Nephron (organoid): ENCODE data around the gene CACNA2D1.
A peak's percentile ranks its signal among the peaks of the same experiment; 100 is the strongest.

Experiments used
- H3K27ac Mint-ChIP-seq, 3 experiments: 2 replicates each; pipeline ENCODE4 v1.8.0; 2020; ENCODE audit warnings: mixed read lengths in 3 of 3, mild to moderate bottlenecking in 2 of 3, moderate library complexity in 1 of 3
- H3K27me3 Mint-ChIP-seq: 2 replicates; pipeline ENCODE4 v1.8.0; 2021; ENCODE audit warnings: low read depth, mild to moderate bottlenecking, moderate library complexity, mixed read lengths
- H3K36me3 Mint-ChIP-seq: 2 replicates; pipeline ENCODE4 v1.8.0; 2020; ENCODE audit warnings: low read depth, mixed read lengths
- H3K4me1 Mint-ChIP-seq: 2 replicates; pipeline ENCODE4 v1.8.0; 2020; ENCODE audit warnings: mixed read lengths
- H3K4me3 Mint-ChIP-seq, 3 experiments: 2 replicates each; pipeline ENCODE4 v1.8.0; 2020; ENCODE audit warnings: mild to moderate bottlenecking in 3 of 3, mixed read lengths in 3 of 3, moderate library complexity in 2 of 3
- H3K9me3 Mint-ChIP-seq: 2 replicates; pipeline ENCODE4 v1.8.0; 2020; ENCODE audit warnings: mixed read lengths
- TF ChIP-seq, protein P1 (sequence below), 3 experiments: fragments of 200-600 bp; sonication (generic); IDR thresholded peaks; one replicate each; pipeline ENCODE4 v1.5.0; 2021; ENCODE audit warnings: antibody characterized with exemption in 3 of 3; ENCODE audit not compliant: unreplicated experiment in 3 of 3

The CACNA2D1 gene

DNA sequence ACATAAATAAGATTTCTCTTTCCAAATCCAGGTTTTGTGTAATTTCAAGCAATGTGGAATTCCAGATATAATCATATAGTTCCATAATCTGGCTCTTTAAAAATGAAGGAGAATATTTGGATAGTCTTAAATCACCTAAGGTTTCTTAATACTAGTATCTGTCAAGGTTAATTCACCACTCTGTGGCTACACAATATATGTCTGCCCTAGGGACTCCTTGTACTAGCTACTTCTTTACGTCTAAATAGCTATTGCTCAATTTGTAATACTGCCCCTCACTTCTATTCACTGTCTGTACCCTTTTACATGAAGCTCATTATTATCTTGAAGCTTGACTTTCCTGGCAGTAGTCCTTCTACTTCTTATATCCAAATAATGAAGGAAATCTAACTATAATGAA, 47.2 kb downstream of the CACNA2D1 start:
- peaks cover 17% of the 10 kb centered on the region for H3K36me3 Mint-ChIP-seq
- H3K27ac Mint-ChIP-seq: peak overlapping the region in 2 of 3 experiments; percentile 16 to 20
- no peak overlapping the region for H3K4me3 Mint-ChIP-seq
- peaks cover 3% of the 10 kb centered on the region for H3K9me3 Mint-ChIP-seq
- H3K4me1 Mint-ChIP-seq: peaks cover 6% of the 10 kb centered on the region
- no peaks in the 10 kb centered on the region for H3K27me3 Mint-ChIP-seq
- TF ChIP-seq, protein P1, sequence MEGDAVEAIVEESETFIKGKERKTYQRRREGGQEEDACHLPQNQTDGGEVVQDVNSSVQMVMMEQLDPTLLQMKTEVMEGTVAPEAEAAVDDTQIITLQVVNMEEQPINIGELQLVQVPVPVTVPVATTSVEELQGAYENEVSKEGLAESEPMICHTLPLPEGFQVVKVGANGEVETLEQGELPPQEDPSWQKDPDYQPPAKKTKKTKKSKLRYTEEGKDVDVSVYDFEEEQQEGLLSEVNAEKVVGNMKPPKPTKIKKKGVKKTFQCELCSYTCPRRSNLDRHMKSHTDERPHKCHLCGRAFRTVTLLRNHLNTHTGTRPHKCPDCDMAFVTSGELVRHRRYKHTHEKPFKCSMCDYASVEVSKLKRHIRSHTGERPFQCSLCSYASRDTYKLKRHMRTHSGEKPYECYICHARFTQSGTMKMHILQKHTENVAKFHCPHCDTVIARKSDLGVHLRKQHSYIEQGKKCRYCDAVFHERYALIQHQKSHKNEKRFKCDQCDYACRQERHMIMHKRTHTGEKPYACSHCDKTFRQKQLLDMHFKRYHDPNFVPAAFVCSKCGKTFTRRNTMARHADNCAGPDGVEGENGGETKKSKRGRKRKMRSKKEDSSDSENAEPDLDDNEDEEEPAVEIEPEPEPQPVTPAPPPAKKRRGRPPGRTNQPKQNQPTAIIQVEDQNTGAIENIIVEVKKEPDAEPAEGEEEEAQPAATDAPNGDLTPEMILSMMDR (IDR thresholded peaks at IDR 0.05; ENCODE audit: unreplicated experiment in 3 of 3): no peak

DNA sequence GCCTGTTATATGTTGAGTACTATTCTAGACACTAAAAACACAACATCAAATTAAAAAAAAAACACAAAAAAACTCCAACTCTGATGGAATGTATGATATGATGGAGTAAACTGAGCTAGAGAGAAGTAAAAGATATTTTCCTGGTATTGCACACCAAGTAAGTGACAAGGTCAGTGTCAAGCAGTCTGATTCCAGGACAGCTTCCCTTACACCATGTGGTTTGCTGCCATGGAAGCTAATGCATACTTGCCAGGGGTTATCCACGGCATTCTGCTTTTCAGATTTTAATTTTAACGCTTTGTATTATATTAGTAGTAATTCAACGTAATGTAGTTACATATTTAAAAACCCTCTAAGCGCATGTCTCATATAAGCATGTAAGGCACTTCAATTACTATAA, 48.4 kb downstream of the CACNA2D1 start:
- Mint-ChIP-seq H3K4me3 (no peak overlapping the region), H3K36me3 (peaks cover 17% of the 10 kb centered on the region), H3K4me1 (peaks cover 12% of the 10 kb centered on the region), H3K9me3 (peaks cover 3% of the 10 kb centered on the region), H3K27me3 (no peaks in the 10 kb centered on the region), H3K27ac (peak overlapping the region in 1 of 3 experiments; percentile 37)
- TF ChIP-seq, protein P1 (IDR thresholded peaks at IDR 0.05; ENCODE audit: unreplicated experiment in 3 of 3): no peak

DNA sequence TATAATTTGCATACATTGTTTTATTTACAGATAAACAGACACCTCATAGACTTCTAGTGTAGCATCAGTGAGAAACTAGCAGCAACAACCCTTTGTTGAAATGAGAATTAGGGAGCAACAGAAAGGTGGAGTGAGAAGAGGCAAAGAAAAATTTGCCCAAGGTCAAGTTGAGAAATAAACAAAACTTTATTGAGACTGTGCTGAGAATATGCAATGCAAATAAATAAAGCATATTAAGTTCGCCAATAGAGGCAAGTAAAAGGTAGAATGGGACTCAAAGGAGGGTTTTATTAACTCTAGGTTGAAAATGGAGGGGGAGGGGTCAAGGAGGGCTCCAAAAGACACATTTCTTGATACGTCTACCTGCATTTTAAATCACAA, 49.7 kb downstream of the CACNA2D1 start:
- no peaks in the 10 kb centered on the region for H3K27me3 Mint-ChIP-seq
- TF ChIP-seq, protein P1 (IDR thresholded peaks at IDR 0.05; ENCODE audit: unreplicated experiment in 3 of 3): no peak
- H3K36me3 Mint-ChIP-seq: peaks cover 10% of the 10 kb centered on the region
- H3K27ac Mint-ChIP-seq: no peak overlapping the region
- peaks cover under 1% of the 10 kb centered on the region for H3K9me3 Mint-ChIP-seq
- peaks cover 12% of the 10 kb centered on the region for H3K4me1 Mint-ChIP-seq
- H3K4me3 Mint-ChIP-seq: no peak overlapping the region

DNA sequence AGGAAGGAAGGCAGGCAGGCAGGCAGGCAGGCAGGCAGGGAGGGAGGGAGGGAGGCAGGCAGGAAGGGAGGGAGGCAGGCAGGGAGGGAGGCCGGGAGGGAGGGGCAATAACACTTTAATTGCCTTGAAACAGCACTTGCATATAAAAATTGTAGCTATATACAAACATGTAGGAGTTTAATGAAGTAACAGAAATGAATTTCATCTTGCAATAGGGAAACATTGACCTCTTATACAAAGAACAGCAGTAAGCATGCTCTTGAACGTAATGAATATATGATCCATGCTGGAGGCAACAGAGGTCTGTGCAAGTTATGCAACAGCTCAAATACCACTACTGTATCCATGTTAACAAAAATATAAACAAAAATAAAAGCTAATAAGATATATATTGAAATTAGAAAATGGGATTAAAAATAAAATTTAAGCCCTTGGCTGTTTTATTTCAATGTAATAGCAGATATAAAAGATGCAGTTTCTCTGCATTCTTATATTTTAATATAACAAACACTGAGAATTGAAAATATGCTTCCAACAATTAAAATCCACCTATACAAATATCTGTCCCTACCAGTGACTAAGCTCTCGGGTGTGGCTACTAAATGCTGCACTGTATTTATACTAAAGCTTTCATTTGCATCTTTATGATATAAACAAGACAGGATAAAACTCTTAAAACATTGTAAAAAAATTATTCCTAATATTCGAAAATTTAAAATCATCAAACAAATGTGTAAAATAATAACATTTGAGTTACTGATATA, 50.3 kb downstream of the CACNA2D1 start:
- Mint-ChIP-seq H3K27me3 (no peaks in the 10 kb centered on the region), H3K9me3 (no peaks in the 10 kb centered on the region), H3K27ac (no peak overlapping the region), H3K36me3 (peaks cover 7% of the 10 kb centered on the region), H3K4me3 (no peak overlapping the region), H3K4me1 (peaks cover 12% of the 10 kb centered on the region)
- TF ChIP-seq, protein P1 (IDR thresholded peaks at IDR 0.05; ENCODE audit: unreplicated experiment in 3 of 3): no peak

DNA sequence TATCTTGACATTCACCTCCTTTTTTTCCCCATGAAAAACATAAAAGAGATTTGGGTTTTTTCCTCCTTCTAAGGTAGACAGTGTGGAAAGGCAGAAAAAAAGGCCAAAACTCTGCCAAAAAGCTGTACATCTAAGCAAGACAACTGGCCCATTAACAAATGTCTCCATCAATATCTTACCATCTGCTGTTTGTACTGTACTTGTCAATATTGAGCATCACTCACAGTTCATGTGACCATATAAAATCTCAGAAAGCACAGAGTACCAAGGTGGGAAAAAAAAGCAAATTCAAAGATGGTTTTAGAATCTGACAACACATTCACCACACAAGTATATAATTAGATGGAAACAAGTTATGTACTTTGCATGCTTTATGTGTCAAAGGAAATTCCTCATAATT, 52.6 kb downstream of the CACNA2D1 start:
- Mint-ChIP-seq H3K9me3 (no peaks in the 10 kb centered on the region), H3K36me3 (no peaks in the 10 kb centered on the region), H3K27ac (no peak overlapping the region), H3K4me3 (no peak overlapping the region), H3K27me3 (no peaks in the 10 kb centered on the region), H3K4me1 (peaks cover 13% of the 10 kb centered on the region)
- TF ChIP-seq, protein P1 (IDR thresholded peaks at IDR 0.05; ENCODE audit: unreplicated experiment in 3 of 3): no peak

DNA sequence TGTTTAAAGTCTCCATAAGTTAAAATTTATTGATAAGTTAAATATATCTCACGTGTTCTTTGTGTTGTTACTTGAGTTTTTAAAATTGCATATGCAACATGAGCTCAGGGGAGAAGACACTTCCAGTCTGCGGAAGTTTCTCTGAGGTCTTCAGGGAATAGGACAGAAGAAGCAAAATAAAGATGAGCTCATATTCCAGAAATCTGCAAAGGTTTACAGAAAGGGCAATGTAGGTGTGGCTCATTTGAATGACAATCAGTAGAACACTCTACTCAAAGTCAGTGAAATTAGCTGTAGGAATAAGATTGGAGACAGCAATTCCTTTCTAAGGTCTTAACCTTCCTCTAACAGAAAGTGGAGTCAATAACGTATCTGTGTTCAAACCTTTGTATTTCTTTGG, 53.7 kb downstream of the CACNA2D1 start:
- H3K27me3 Mint-ChIP-seq: no peaks in the 10 kb centered on the region
- H3K4me1 Mint-ChIP-seq: peaks cover 19% of the 10 kb centered on the region
- no peaks in the 10 kb centered on the region for H3K36me3 Mint-ChIP-seq
- no peak overlapping the region for H3K27ac Mint-ChIP-seq
- TF ChIP-seq, protein P1 (IDR thresholded peaks at IDR 0.05; ENCODE audit: unreplicated experiment in 3 of 3): no peak
- no peaks in the 10 kb centered on the region for H3K9me3 Mint-ChIP-seq
- H3K4me3 Mint-ChIP-seq: no peak overlapping the region
